ENCODE results near the gene IFT172. TPM values are rescaled to one million over a fixed set of nuclear protein-coding genes. Genes with fewer than 3 reads are reported as not detected.

Gene IFT172
- total RNA-seq, 1 experiment from 2014 or later: 26.2 TPM

DNA sequence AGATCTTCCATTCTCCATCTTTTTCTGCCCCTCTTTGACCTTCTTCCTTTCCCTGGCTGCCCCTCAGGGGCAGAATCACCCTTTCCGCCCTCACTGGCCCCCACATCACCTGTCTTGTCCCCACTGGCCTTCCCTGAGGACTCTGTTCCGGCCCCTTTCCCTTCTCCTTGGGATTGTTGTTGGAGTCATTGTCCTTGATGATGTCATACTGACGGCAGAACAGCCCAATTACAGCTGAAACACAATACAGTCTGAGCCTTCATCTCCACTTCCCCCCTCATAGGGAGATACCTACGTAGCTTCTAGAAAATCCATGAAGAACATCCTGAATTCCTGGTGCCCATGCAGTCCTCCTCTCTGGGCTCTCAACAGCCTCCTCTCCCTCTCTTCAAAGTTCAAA is 3.0 kb upstream of the IFT172 start:
- Histone ChIP-seq H3K4me2 (no peak overlapping the region), H3K27me3 (ENCODE audit: insufficient read depth, low read depth) (peaks cover 7% of the 10 kb centered on the region; the same call in 1 of the 2 replicates), H3K4me3 (no peak overlapping the region), H3K79me2 (ENCODE audit: low read depth) (0 out of 2 replicates have a peak, but pooled peaks cover 8% of the 10 kb centered on the region), H3F3A (ENCODE audit: insufficient read depth, low read depth) (peaks cover 22% of the 10 kb centered on the region), H2AFZ (no peak overlapping the region), H4K20me1 (ENCODE audit: insufficient read depth) (no peaks in the 10 kb centered on the region), H3K27ac (no peak overlapping the region), H3K4me1 (replicated peaks; ENCODE audit: insufficient read depth) (peaks cover 36% of the 10 kb centered on the region), H3K9me2 (ENCODE audit: insufficient read depth) (no peaks in the 10 kb centered on the region), H3K36me3 (ENCODE audit: low read depth) (no peaks in the 10 kb centered on the region), H3K9me3 (ENCODE audit: insufficient read depth, low read depth) (no peaks in the 10 kb centered on the region)
- no peak for TF ChIP-seq EZH2 (IDR thresholded peaks at IDR 0.05; ENCODE audit: low read depth)
- TF ChIP-seq, protein P1, sequence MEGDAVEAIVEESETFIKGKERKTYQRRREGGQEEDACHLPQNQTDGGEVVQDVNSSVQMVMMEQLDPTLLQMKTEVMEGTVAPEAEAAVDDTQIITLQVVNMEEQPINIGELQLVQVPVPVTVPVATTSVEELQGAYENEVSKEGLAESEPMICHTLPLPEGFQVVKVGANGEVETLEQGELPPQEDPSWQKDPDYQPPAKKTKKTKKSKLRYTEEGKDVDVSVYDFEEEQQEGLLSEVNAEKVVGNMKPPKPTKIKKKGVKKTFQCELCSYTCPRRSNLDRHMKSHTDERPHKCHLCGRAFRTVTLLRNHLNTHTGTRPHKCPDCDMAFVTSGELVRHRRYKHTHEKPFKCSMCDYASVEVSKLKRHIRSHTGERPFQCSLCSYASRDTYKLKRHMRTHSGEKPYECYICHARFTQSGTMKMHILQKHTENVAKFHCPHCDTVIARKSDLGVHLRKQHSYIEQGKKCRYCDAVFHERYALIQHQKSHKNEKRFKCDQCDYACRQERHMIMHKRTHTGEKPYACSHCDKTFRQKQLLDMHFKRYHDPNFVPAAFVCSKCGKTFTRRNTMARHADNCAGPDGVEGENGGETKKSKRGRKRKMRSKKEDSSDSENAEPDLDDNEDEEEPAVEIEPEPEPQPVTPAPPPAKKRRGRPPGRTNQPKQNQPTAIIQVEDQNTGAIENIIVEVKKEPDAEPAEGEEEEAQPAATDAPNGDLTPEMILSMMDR (conservative IDR thresholded peaks at IDR 0.05): no peak
- no peak for DNase-seq
- BruUV-seq (replicated peaks): no TSS peak
- CTCF ChIA-PET: interaction anchor here (0.6 kb wide), 1 partner anchor 61 kb away, joined by 3 read pairs; no protein-coding TSS in a partner anchor
- POLR2A ChIA-PET (ENCODE audit: unreplicated experiment): no interaction called here
- intact Hi-C loops (cut with micrococcal nuclease; ENCODE audit: unreplicated experiment): loop anchor here (5.0 kb wide), 1 partner anchor 90 kb away; the partner anchor contains the start of gene ZNF512

DNA sequence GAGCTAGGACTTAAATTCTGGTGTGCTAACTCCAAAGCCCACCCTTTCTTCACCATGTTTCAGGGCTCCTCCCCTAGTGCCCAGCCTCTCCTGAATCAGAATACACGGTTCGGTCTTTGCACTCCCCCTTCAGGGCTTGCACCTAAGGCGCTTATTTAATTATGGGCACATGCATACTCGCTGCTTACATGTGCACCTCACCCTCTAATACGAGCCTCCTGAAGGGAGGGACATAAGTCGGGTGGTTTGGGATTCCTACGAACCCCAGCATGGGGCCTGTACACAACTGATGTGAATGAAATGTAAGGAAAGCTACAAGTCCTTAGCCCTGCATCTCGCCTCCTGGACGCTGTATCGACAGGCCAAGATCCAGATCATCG is 435 bp downstream of the IFT172 start:
- CTCF ChIA-PET: no interaction called here
- Histone ChIP-seq H3K4me1 (replicated peaks; ENCODE audit: insufficient read depth) (peaks cover 12% of the 10 kb centered on the region), H3K27ac (peak overlapping the region; percentile 21), H3F3A (ENCODE audit: insufficient read depth, low read depth) (peaks cover 15% of the 10 kb centered on the region), H4K20me1 (ENCODE audit: insufficient read depth) (no peaks in the 10 kb centered on the region), H3K9me2 (ENCODE audit: insufficient read depth) (no peaks in the 10 kb centered on the region), H3K27me3 (ENCODE audit: insufficient read depth, low read depth) (no peaks in the 10 kb centered on the region), H2AFZ (peak overlapping the region; percentile 97), H3K4me2 (peak overlapping the region; percentile 94), H3K4me3 (peak overlapping the region; percentile 65), H3K36me3 (ENCODE audit: low read depth) (no peaks in the 10 kb centered on the region), H3K79me2 (ENCODE audit: low read depth) (0 out of 2 replicates have a peak, but pooled peaks cover 8% of the 10 kb centered on the region), H3K9me3 (ENCODE audit: insufficient read depth, low read depth) (no peaks in the 10 kb centered on the region)
- intact Hi-C loops (cut with micrococcal nuclease; ENCODE audit: unreplicated experiment): loop anchor here (1.0 to 2.0 kb wide), 2 partner anchors 47 to 140 kb away; partner anchors contain the start of genes CCDC121, GPN1 and KRTCAP3
- TF ChIP-seq, protein P1 (conservative IDR thresholded peaks at IDR 0.05): no peak
- TF ChIP-seq EZH2 (IDR thresholded peaks at IDR 0.05; ENCODE audit: low read depth): no peak
- no TSS peak for BruUV-seq (replicated peaks)
- POLR2A ChIA-PET (ENCODE audit: unreplicated experiment): no interaction called here
- DNase-seq: no peak

DNA sequence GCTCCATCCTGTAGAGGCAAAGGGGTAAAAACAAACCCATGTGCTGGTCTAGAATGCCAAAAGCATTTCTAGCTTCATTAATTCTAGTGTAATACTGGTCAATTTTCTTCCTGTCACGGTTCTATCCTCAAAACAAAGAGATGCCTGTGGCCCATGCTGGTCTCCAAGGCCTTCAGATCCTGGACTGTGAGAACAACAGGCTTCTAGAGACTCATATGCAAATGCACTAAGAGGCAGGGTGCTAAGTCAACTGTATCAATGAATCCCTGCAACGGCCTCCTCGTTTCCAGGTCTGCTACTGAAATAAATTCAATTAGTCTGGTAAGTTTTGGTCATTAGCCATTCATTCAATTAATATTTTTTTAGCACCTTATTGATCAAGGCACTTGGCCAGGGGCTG is 4.0 kb downstream of the IFT172 start:
- H3K9me3 ChIP-seq (ENCODE audit: insufficient read depth, low read depth): no peaks in the 10 kb centered on the region
- no peaks in the 10 kb centered on the region for H3K27me3 ChIP-seq (ENCODE audit: insufficient read depth, low read depth)
- H2AFZ ChIP-seq: no peak overlapping the region
- no peak overlapping the region for H3K4me2 ChIP-seq
- CTCF ChIA-PET: no interaction called here
- H3K27ac ChIP-seq: no peak overlapping the region
- H3F3A ChIP-seq (ENCODE audit: insufficient read depth, low read depth): peaks cover 15% of the 10 kb centered on the region
- no peaks in the 10 kb centered on the region for H3K9me2 ChIP-seq (ENCODE audit: insufficient read depth)
- H3K4me1 ChIP-seq (replicated peaks; ENCODE audit: insufficient read depth): peaks cover 12% of the 10 kb centered on the region
- TF ChIP-seq, protein P1 (conservative IDR thresholded peaks at IDR 0.05): no peak
- no peak for TF ChIP-seq EZH2 (IDR thresholded peaks at IDR 0.05; ENCODE audit: low read depth)
- intact Hi-C loops (cut with micrococcal nuclease; ENCODE audit: unreplicated experiment): no loop called here
- no peaks in the 10 kb centered on the region for H4K20me1 ChIP-seq (ENCODE audit: insufficient read depth)
- POLR2A ChIA-PET (ENCODE audit: unreplicated experiment): no interaction called here
- H3K4me3 ChIP-seq: no peak overlapping the region
- H3K79me2 ChIP-seq (ENCODE audit: low read depth): 0 out of 2 replicates have a peak, but pooled peaks cover 8% of the 10 kb centered on the region
- DNase-seq: no peak
- no peaks in the 10 kb centered on the region; the same call in 1 of the 2 replicates for H3K36me3 ChIP-seq (ENCODE audit: low read depth)
- no TSS peak for BruUV-seq (replicated peaks)

Data from PC-9 (cell line).